ENCODE measurements around the gene SUPT20H. TPM values are rescaled to one million over a fixed set of nuclear protein-coding genes. Genes with fewer than 3 reads are reported as not detected.

SUPT20H gene
- total and polyA plus RNA-seq, 2 donors (not counting 1 experiment from before 2014, with no cell fraction given) = 43.8 to 93.7 TPM

DNA sequence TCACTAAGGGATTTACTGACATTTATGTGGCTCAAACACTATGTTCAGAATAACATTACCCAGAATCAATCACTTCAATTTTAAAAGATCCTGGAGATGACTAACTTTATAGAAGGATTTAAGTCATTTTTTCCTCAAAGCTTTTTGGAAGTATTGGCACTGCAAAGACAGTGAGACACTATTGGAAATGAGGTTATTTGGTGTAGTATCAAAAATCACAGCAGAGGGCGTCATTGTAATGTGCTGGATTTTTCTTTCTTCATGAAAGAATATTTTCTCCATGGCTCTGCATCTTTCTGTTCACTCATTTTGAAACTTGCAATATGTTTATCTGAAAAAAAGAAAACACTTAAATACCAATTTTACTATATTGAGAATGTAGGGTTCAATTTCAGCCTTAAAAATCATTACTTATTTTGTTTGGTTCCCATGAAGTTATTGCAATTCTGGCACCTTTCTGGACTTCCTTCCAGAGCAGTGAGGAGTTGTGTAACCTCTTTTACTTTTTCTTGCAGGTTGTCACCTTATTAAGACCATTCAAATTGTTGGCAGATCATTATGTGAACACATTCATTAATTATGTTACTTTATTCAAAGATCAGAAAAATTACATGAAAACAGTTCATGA is 49.7 kb upstream of the SUPT20H start:
- no peaks in the 10 kb centered on the region for H3K4me1 ChIP-seq (ENCODE audit: control insufficient read depth in 2 of 2, insufficient read depth in 2 of 2, low read length in 2 of 2)
- H3K9me3 ChIP-seq (ENCODE audit: control extremely low read depth in 1 of 3, control insufficient read depth in 2 of 3, insufficient read depth in 1 of 3, low read length in 2 of 3) = peaks cover 0 to 5% (median 0%) of the 10 kb centered on the region in 3 donors
- no peaks in the 10 kb centered on the region for H3K36me3 ChIP-seq (replicated peaks in 1 of 2; ENCODE audit: control extremely low read depth in 1 of 2, control insufficient read depth in 1 of 2, extremely low read depth in 1 of 2, insufficient read depth in 2 of 2, low read length in 1 of 2)
- ChIA-PET POLR2A (no interaction called here), CTCF (interaction anchor here (0.6 to 0.9 kb wide), 2 partner anchors 11 to 1517 kb away, joined by 3 read pairs; no protein-coding TSS in a partner anchor)
- no peak overlapping the region for H3K4me3 ChIP-seq (ENCODE audit: control extremely low read depth in 1 of 5, extremely low read depth in 1 of 5, insufficient read depth in 1 of 5, low read depth in 2 of 5, low read length in 4 of 5)
- no peak for DNase-seq
- Mint-ChIP-seq H3K27ac (no peak overlapping the region), H3K9me3 (ENCODE audit: insufficient read depth) (no peaks in the 10 kb centered on the region), H3K4me1 (no peaks in the 10 kb centered on the region), H3K27me3 (peaks cover 11% of the 10 kb centered on the region), H3K4me3 (no peak overlapping the region)
- no peak overlapping the region for H2AFZ ChIP-seq (ENCODE audit: insufficient read depth, low read depth, low read length, poor library complexity, severe bottlenecking)
- H3K9ac ChIP-seq (ENCODE audit: low read length) = no peak overlapping the region
- TF ChIP-seq EZH2 (IDR thresholded peaks at IDR 0.05; ENCODE audit: borderline replicate concordance, insufficient read depth, low read depth, low read length, poor library complexity, severe bottlenecking) = no peak
- TF ChIP-seq, protein P1, sequence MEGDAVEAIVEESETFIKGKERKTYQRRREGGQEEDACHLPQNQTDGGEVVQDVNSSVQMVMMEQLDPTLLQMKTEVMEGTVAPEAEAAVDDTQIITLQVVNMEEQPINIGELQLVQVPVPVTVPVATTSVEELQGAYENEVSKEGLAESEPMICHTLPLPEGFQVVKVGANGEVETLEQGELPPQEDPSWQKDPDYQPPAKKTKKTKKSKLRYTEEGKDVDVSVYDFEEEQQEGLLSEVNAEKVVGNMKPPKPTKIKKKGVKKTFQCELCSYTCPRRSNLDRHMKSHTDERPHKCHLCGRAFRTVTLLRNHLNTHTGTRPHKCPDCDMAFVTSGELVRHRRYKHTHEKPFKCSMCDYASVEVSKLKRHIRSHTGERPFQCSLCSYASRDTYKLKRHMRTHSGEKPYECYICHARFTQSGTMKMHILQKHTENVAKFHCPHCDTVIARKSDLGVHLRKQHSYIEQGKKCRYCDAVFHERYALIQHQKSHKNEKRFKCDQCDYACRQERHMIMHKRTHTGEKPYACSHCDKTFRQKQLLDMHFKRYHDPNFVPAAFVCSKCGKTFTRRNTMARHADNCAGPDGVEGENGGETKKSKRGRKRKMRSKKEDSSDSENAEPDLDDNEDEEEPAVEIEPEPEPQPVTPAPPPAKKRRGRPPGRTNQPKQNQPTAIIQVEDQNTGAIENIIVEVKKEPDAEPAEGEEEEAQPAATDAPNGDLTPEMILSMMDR (IDR thresholded peaks at IDR 0.05) = peak; percentile 38
- no peak overlapping the region for H3K27ac ChIP-seq (ENCODE audit: low read length in 2 of 2)
- no peak overlapping the region for H3K4me2 ChIP-seq (replicated peaks; ENCODE audit: low read depth, low read length, poor library complexity, severe bottlenecking)
- H3K27me3 ChIP-seq (replicated peaks in 1 of 4; ENCODE audit: control extremely low read depth in 1 of 4, control insufficient read depth in 3 of 4, insufficient read depth in 4 of 4, low read length in 3 of 4) = no peaks in the 10 kb centered on the region
- H4K20me1 ChIP-seq (ENCODE audit: control insufficient read depth, insufficient read depth, low read length, poor library complexity, severe bottlenecking) = no peaks in the 10 kb centered on the region
- ATAC-seq (ENCODE audit: low read depth) = no peak
- no CpG with 5 or more reads among the region's 1 CpG for WGBS (ENCODE audit: insufficient coverage)
- no peaks in the 10 kb centered on the region for H3K79me2 ChIP-seq (ENCODE audit: control insufficient read depth, insufficient read depth, low read length)
- intact Hi-C loops (cut with micrococcal nuclease) = no loop called here

- Histone ChIP-seq H3K27me3 (replicated peaks in 1 of 4; ENCODE audit: control extremely low read depth in 1 of 4, control insufficient read depth in 3 of 4, insufficient read depth in 4 of 4, low read length in 3 of 4) (peaks cover 0 to 4% (median 0%) of the 10 kb centered on the region in 4 experiments), H3K27ac (ENCODE audit: low read length in 2 of 2) (no peak overlapping the region), H3K4me2 (replicated peaks; ENCODE audit: low read depth, low read length, poor library complexity, severe bottlenecking) (no peak overlapping the region), H4K20me1 (ENCODE audit: control insufficient read depth, insufficient read depth, low read length, poor library complexity, severe bottlenecking) (no peaks in the 10 kb centered on the region), H3K4me1 (ENCODE audit: control insufficient read depth in 2 of 2, insufficient read depth in 2 of 2, low read length in 2 of 2) (no peaks in the 10 kb centered on the region), H3K4me3 (ENCODE audit: control extremely low read depth in 1 of 5, extremely low read depth in 1 of 5, insufficient read depth in 1 of 5, low read depth in 2 of 5, low read length in 4 of 5) (no peak overlapping the region), H3K79me2 (ENCODE audit: control insufficient read depth, insufficient read depth, low read length) (no peaks in the 10 kb centered on the region), H3K9ac (ENCODE audit: low read length) (no peak overlapping the region), H3K9me3 (ENCODE audit: control extremely low read depth in 1 of 3, control insufficient read depth in 2 of 3, insufficient read depth in 1 of 3, low read length in 2 of 3) (peaks cover 0 to 5% (median 0%) of the 10 kb centered on the region in 3 donors), H2AFZ (ENCODE audit: insufficient read depth, low read depth, low read length, poor library complexity, severe bottlenecking) (no peak overlapping the region), H3K36me3 (replicated peaks in 1 of 2; ENCODE audit: control extremely low read depth in 1 of 2, control insufficient read depth in 1 of 2, extremely low read depth in 1 of 2, insufficient read depth in 2 of 2, low read length in 1 of 2) (no peaks in the 10 kb centered on the region)
- Mint-ChIP-seq H3K9me3 (ENCODE audit: insufficient read depth) (no peaks in the 10 kb centered on the region), H3K27me3 (peaks cover 12% of the 10 kb centered on the region), H3K4me1 (no peaks in the 10 kb centered on the region), H3K27ac (no peak overlapping the region), H3K4me3 (no peak overlapping the region)
- ChIA-PET CTCF (interaction anchor here (0.9 kb wide), 1 partner anchor 12 kb away, joined by 3 read pairs; no protein-coding TSS in a partner anchor), POLR2A (no interaction called here)
- TF ChIP-seq EZH2 (IDR thresholded peaks at IDR 0.05; ENCODE audit: borderline replicate concordance, insufficient read depth, low read depth, low read length, poor library complexity, severe bottlenecking) = no peak
- TF ChIP-seq, protein P1 (IDR thresholded peaks at IDR 0.05) = no peak
- no CpG with 5 or more reads among the region's 1 CpG for WGBS (ENCODE audit: insufficient coverage)
- DNase-seq (no peak), ATAC-seq (ENCODE audit: low read depth) (no peak)
- intact Hi-C loops (cut with micrococcal nuclease) = no loop called here
Observed at GRCh38 chr13:37107868-37108267, 48.4 kb upstream of the SUPT20H start.

Measured in B cell (primary cell).